MCF 10A (cell line): ENCODE measurements around the gene FADS1. TPM values are rescaled to one million over a fixed set of nuclear protein-coding genes. Genes with fewer than 3 reads are reported as not detected.

Experiments
- BruUV-seq: library from RNA; stranded (reverse); fragments of 400-500 nt; replicated peaks from 2 replicates; lab custom pipeline; 2021; lab: Mats Ljungman, UMichigan
- CTCF ChIA-PET: fragments of 300-600 bp; sonication (Branson Sonifier 250); formaldehyde crosslinking; extraction: SDS; loops from one replicate; lab custom pipeline; 2021; ENCODE audit warnings: antibody characterized with exemption, inconsistent platforms; lab: Yijun Ruan, JAX
- POLR2A ChIA-PET: fragments of 300-600, 350-650 bp; sonication (Branson Sonifier 250); formaldehyde crosslinking; extraction: SDS; loops from one replicate; lab custom pipeline; 2020; ENCODE audit warnings: antibody characterized with exemption, inconsistent platforms; lab: Yijun Ruan, JAX
- DNase-seq: peaks from one replicate; pipeline ENCODE4 v3.0.0-alpha.2; 2018; ENCODE audit not compliant: unreplicated experiment
- H3K27ac Mint-ChIP-seq: one replicate; pipeline ENCODE4 v1.8.0; 2022; ENCODE audit warnings: mild to moderate bottlenecking, low read depth, mixed read lengths; ENCODE audit not compliant: unreplicated experiment
- H3K27me3 Mint-ChIP-seq: one replicate; pipeline ENCODE4 v1.8.0; 2022; ENCODE audit warnings: mixed read lengths; ENCODE audit not compliant: insufficient read depth, unreplicated experiment
- H3K36me3 Mint-ChIP-seq: one replicate; pipeline ENCODE4 v1.8.0; 2022; ENCODE audit warnings: mild to moderate bottlenecking, moderate library complexity, mixed read lengths; ENCODE audit not compliant: insufficient read depth, unreplicated experiment
- H3K4me1 Mint-ChIP-seq: one replicate; pipeline ENCODE4 v1.8.0; 2022; ENCODE audit warnings: mixed read lengths; ENCODE audit not compliant: insufficient read depth, unreplicated experiment
- H3K4me3 Mint-ChIP-seq: one replicate; pipeline ENCODE4 v1.8.0; 2022; ENCODE audit warnings: mild to moderate bottlenecking, moderate library complexity, mixed read lengths; ENCODE audit not compliant: unreplicated experiment
- H3K9me3 Mint-ChIP-seq: one replicate; pipeline ENCODE4 v1.8.0; 2022; ENCODE audit warnings: mixed read lengths; ENCODE audit not compliant: unreplicated experiment
- intact Hi-C: fragments of 100-400 bp; cut with micrococcal nuclease; formaldehyde crosslinking; loops from 2 replicates; pipeline ENCODE4 v1.14.1; 2022
- total RNA-seq: library from RNA; stranded (reverse); gene quantifications from 2 replicates; pipeline ENCODE4 v1.2.3, GENCODE V29; 2022
- TF ChIP-seq, protein P1 (sequence below): fragments of 200-600 bp; IDR thresholded peaks from one replicate; pipeline ENCODE4 v1.8.0; 2022; ENCODE audit warnings: antibody characterized with exemption, mild to moderate bottlenecking; ENCODE audit not compliant: unreplicated experiment

Gene FADS1
- total RNA-seq, 1 experiment from 2014 or later, result 27.5 TPM

DNA sequence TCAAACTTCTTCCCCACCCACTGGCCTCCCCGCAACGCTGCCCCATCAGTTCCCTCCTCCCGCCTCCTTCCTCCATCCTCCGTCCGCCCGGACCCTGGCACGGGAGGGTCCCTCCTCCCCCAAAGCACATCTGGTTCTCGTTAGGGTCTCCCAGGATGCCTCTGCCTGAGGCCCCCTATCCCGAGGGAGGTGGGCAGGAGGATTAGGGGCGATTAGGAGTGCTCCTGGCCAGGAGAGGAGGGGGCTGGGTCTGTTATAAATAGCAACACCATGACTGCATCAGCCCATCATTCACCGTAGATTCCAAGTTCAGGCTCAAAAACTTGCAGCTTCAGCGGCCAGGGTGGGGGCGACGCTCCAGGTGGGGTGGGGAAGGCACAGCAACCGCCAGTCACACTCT is 54.0 kb downstream of the FADS1 start:
- DNase-seq, result no peak
- no peak overlapping the region for H3K27ac Mint-ChIP-seq
- peaks cover 10% of the 10 kb centered on the region for H3K27me3 Mint-ChIP-seq
- BruUV-seq, result no TSS peak
- intact Hi-C loops, result no loop called here
- ChIA-PET CTCF (no interaction called here), POLR2A (no interaction called here)
- no peaks in the 10 kb centered on the region for H3K9me3 Mint-ChIP-seq
- no peaks in the 10 kb centered on the region for H3K36me3 Mint-ChIP-seq
- TF ChIP-seq, protein P1, sequence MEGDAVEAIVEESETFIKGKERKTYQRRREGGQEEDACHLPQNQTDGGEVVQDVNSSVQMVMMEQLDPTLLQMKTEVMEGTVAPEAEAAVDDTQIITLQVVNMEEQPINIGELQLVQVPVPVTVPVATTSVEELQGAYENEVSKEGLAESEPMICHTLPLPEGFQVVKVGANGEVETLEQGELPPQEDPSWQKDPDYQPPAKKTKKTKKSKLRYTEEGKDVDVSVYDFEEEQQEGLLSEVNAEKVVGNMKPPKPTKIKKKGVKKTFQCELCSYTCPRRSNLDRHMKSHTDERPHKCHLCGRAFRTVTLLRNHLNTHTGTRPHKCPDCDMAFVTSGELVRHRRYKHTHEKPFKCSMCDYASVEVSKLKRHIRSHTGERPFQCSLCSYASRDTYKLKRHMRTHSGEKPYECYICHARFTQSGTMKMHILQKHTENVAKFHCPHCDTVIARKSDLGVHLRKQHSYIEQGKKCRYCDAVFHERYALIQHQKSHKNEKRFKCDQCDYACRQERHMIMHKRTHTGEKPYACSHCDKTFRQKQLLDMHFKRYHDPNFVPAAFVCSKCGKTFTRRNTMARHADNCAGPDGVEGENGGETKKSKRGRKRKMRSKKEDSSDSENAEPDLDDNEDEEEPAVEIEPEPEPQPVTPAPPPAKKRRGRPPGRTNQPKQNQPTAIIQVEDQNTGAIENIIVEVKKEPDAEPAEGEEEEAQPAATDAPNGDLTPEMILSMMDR, result no peak
- H3K4me1 Mint-ChIP-seq, result peaks cover 5% of the 10 kb centered on the region
- no peak overlapping the region for H3K4me3 Mint-ChIP-seq

DNA sequence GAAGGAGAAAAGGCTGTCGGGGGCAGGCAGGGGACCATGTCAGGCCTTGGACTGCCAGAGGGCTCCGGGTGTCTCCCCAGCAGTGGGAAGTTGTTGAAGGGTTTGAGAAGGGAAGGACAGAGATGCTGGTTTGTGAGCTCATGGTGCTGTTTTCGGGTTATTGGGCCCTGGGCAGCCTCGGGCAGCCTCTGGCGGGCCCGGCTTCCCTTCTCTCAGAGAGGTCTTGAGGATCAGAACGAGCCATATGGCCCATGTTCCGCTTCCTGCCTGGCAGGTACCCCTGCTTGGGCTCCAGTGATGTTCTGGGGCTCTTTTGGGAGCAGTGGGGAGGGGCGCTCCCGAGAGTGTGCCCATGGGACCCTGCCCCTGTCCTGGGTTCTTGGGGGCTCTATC is 54.6 kb downstream of the FADS1 start:
- Mint-ChIP-seq H3K4me1 (peaks cover 5% of the 10 kb centered on the region), H3K9me3 (no peaks in the 10 kb centered on the region), H3K36me3 (no peaks in the 10 kb centered on the region), H3K27ac (no peak overlapping the region), H3K4me3 (no peak overlapping the region), H3K27me3 (peaks cover 10% of the 10 kb centered on the region)
- BruUV-seq, result no TSS peak
- CTCF ChIA-PET, result interaction anchor here (0.5 kb wide), 1 partner anchor 346 kb away, joined by 5 read pairs; no protein-coding TSS in a partner anchor
- intact Hi-C loops, result no loop called here
- POLR2A ChIA-PET, result no interaction called here
- no peak for DNase-seq
- TF ChIP-seq, protein P1, result no peak

GRCh38 chr11:61761440-61762222 is 55.2 kb downstream of the FADS1 start:
- ChIA-PET POLR2A (no interaction called here), CTCF (interaction anchor here (0.5 to 0.8 kb wide), 3 partner anchors 14 to 347 kb away, joined by 3 to 5 read pairs (median 3); no protein-coding TSS in a partner anchor)
- DNase-seq, result no peak
- peaks cover 6% of the 10 kb centered on the region for H3K4me1 Mint-ChIP-seq
- H3K36me3 Mint-ChIP-seq, result no peaks in the 10 kb centered on the region
- no peaks in the 10 kb centered on the region for H3K9me3 Mint-ChIP-seq
- H3K4me3 Mint-ChIP-seq, result no peak overlapping the region
- H3K27ac Mint-ChIP-seq, result no peak overlapping the region
- intact Hi-C loops, result no loop called here
- TF ChIP-seq, protein P1, result no peak
- BruUV-seq, result no TSS peak
- H3K27me3 Mint-ChIP-seq, result peaks cover 10% of the 10 kb centered on the region

- no peak overlapping the region for H3K27ac Mint-ChIP-seq
- peaks cover 10% of the 10 kb centered on the region for H3K27me3 Mint-ChIP-seq
- CTCF ChIA-PET, result interaction anchor here (0.6 to 0.8 kb wide), 2 partner anchors 14 to 59 kb away, joined by 3 read pairs; no protein-coding TSS in a partner anchor
- no peaks in the 10 kb centered on the region for H3K36me3 Mint-ChIP-seq
- intact Hi-C loops, result no loop called here
- POLR2A ChIA-PET, result no interaction called here
- DNase-seq, result no peak
- no peaks in the 10 kb centered on the region for H3K9me3 Mint-ChIP-seq
- BruUV-seq, result no TSS peak
- peaks cover 12% of the 10 kb centered on the region for H3K4me1 Mint-ChIP-seq
- H3K4me3 Mint-ChIP-seq, result no peak overlapping the region
- TF ChIP-seq, protein P1, result no peak
Measured at GRCh38 chr11:61760946-61761345, 55.9 kb downstream of the FADS1 start.
